ENCODE results near the gene SPATA4.

DNA sequence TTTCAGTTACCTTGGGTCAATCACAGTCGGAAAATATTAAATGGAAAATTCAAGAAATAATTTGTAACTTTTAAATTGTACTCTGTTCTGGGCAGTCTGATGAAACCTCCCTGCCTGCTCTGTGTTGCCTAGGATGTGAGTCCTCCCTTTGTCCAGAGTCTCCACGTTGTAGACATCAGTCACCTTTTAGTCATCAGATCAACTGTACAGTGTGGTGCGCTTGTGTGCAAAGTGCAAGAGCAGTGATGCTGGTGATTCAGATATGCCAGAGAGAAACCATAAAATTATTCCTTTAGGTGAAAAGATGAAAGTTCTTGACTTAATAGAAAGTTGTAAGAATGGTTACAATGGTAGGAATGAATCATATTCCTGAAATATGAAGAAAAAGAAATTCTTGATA is 1.4 kb downstream of the SPATA4 start:
- TF ChIP-seq, protein P1, sequence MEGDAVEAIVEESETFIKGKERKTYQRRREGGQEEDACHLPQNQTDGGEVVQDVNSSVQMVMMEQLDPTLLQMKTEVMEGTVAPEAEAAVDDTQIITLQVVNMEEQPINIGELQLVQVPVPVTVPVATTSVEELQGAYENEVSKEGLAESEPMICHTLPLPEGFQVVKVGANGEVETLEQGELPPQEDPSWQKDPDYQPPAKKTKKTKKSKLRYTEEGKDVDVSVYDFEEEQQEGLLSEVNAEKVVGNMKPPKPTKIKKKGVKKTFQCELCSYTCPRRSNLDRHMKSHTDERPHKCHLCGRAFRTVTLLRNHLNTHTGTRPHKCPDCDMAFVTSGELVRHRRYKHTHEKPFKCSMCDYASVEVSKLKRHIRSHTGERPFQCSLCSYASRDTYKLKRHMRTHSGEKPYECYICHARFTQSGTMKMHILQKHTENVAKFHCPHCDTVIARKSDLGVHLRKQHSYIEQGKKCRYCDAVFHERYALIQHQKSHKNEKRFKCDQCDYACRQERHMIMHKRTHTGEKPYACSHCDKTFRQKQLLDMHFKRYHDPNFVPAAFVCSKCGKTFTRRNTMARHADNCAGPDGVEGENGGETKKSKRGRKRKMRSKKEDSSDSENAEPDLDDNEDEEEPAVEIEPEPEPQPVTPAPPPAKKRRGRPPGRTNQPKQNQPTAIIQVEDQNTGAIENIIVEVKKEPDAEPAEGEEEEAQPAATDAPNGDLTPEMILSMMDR (IDR thresholded peaks at IDR 0.05; ENCODE audit: poor library complexity): no peak
- TF ChIP-seq EZH2phosphoT487 (IDR thresholded peaks at IDR 0.05; ENCODE audit: low read depth, severe bottlenecking, unreplicated experiment): no peak
- no peak for TF ChIP-seq EZH2 (IDR thresholded peaks at IDR 0.05; ENCODE audit: borderline replicate concordance)

Data from hepatocyte (in vitro differentiated cells).